Measurements from ENCODE around the gene CST3.
"Not testable (repeated sequence)": the region's sequence is repeated elsewhere in the genome, so short reads cannot be mapped to it uniquely, and the experiment has no call there.

Gene CST3

GRCh38 chr20:23627501-23627900, 10.3 kb downstream of the CST3 start:
- no peak for DNase-seq

DNA sequence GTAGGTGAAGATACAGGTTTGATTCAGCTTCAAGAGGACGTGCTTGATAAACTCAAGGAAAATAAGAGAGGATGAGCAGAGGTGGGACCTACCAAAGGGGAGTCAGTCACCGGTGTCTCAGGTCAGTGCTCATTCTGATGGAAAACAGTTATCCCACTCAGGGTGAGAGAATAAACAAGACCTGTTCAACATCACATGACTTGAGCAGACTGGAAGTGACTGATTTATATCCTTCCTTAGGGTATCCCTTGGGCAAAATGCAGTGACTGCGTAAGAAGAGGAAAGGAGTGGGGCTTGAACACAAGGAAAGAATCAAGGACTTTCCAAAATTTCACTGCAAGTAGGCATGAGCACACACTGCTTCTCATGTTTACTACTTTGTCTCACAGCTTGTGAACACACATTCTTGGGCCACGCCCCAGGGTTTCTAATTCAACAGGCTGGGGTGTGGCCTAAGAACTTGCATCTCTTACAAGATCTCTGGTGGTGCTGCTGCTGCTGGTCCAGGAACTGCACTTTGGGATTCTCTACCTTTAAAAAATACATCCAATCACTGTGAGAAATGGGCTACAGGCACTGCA, 11.6 kb downstream of the CST3 start:
- DNase-seq: no peak

DNA sequence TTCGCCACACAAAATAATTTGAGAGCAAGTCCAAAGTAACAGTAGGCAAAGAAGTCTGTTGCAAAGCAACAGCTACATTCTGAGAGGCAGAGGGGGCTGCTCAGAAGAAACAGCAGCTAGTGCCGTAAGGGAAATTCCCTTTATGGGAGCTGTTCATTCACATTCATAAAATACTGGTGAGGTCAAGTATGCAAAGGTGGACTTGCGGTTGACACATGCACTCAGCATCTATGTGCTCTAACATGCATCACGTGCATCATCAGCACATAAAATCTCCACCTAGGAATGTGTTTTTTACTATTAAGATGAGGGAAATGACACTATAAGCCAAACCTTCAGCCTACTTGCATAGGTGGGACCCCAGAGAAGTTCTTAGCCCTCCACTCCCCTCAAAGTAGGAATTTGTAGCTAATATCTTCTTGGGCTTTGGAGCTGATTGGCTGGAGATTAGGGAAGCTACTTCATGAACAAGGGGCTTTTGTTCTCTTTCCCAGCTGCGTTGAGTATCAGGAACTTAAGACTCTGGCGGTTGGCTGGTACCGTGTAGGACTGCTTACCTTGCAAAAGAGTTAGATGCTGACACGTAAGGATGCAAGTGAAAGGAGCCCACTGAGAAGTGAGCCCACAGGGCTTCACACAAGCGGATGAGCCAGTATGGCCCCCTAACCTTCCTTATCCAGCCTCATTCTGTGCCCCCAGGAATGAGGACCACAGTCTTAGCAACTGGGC, 12.4 kb downstream of the CST3 start:
- no peak for DNase-seq

- no peak for DNase-seq
Observed at GRCh38 chr20:23624324-23624691, 13.4 kb downstream of the CST3 start.

DNA sequence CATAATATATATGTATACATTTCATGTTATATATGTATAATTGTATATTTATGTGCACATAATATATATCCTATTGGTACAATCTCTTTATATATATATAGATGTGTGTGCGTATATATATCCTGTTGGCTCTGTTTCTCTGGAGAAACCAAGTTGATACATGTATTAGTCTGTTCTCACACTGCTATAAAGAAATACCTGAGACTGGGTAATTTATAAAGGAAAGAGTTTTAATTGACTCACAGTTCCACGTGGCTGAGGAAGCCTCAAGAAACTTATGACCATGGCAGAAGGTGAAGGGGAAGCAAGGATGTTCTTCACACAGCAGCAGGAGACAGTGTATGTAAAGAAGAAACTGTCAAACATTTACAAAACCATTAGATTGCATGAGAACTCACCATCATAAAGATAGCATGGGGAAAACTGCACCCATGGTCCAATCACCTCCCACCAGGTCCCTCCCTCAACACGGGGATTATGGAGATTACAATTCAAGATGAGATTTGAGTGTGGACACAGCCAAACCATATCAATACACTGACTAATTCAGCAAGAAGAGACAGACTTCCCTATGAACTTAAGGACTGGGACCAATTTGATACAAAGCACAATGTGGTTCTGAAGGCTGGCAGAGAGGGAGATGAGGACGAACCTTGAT, 14.0 kb downstream of the CST3 start:
- DNase-seq: no peak

- no peak for DNase-seq
Observed at GRCh38 chr20:23622839-23623343, 14.9 kb downstream of the CST3 start.

DNA sequence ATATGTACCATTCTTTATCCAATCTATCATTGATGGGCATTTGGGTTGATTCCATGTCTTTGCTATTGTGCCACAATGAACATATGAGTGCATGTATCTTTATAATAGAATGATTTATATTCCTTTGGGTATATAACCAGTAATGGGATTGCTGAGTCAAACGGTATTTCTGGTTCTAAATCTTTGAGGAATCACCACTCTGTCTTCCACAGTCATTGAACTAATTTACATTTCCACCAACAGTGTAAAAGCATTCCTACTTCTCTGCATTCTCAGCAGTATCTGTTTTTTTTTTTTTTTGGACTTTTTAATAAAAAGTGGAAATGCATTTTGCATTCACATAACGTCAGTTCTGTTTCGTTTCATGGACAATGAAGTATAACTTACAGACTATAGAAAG, 15.4 kb downstream of the CST3 start:
- not testable (repeated sequence) for DNase-seq

DNA sequence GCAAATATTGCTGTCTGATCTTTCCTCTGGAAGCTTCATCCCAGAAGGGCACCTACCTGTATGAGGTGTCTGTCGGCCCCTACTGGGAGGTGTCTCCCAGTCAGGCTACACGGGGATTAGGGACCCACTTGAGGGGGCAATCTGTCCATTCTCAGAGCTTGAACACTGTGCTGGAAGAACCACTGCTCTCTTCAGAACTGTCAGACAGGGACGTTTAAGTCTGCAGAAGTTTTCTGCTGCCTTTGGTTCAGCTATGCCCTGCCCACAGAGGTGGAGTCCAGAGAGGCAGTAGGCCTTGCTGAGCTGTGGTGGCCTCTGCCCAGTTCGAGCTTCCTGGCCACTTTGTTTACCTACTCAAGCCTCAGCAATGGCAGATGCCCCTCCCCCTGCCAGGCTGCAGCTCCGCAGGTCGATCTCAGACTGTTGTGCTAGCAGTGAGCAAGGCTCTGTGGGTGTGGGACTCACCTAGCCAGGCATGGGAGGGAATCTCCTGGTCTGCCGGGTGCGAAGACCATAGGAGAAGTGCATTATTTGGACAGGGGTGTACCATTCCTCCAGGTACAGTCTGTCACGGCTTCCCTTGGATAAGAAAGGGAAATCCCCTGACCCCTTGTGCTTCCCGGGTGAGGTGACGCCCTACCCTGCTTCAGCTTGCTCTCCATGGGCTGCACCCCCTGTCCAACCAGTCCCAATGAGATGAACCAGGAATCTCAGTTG, 16.9 kb downstream of the CST3 start:
- DNase-seq: not testable (repeated sequence)

- DNase-seq: no peak
Observed at GRCh38 chr20:23614163-23614562, 23.6 kb downstream of the CST3 start.

DNA sequence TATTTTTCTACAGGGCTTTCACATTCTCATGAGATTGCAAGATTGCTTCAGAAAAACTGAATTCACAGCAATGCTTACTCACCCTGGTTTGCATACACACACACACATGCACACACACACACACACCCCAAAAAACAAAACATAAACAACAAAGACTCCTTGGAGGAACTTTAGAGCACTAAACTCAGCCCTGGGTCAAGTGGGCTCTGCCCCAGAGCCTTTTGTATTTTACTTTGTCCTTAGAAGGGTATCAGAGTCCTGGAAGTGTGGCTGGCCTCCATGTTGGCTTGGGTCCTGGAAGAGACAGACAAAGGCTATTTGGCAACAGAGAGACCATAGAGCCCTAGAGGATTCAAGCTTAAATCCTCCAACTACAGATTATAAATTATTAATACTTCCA, 24.1 kb downstream of the CST3 start:
- DNase-seq: no peak

GRCh38 chr20:23612396-23612795, 25.4 kb downstream of the CST3 start:
- DNase-seq: no peak

DNA sequence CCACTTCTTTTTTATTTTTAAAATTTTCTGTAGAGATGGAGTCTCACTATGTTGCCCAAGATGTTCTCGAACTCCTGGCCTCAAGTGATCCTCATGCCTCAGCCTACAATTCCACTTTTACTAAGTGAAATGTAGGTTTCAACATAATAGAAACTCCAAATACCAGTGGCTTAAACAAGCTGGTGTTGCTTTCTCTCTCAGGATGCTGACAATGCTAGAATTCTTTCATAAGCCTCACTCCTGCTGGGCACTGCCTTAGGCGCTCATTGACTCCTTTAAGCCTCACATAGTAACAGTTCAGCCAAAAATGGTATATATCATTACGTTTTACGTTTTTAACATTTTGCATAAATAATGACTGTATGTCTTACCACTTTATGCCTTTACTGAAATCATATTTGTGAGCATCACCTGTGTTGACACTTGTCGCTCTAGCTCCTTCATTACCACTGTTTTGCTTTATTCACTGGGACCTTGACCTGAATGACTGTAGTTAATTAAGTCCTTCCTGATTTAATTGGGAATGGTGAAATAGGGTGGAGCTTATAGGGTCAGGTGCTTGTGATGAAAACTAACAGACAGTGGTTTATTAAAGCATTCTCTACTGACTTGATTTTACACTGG, 28.2 kb downstream of the CST3 start:
- DNase-seq: no peak

GRCh38 chr20:23608251-23608846, 29.4 kb downstream of the CST3 start:
- DNase-seq: no peak

GRCh38 chr20:23607497-23608245, 30.1 kb downstream of the CST3 start:
- no peak for DNase-seq

- peak; percentile 60 for DNase-seq
Observed at GRCh38 chr20:23606652-23607049, 31.1 kb downstream of the CST3 start.

- no peak for DNase-seq
Observed at GRCh38 chr20:23605867-23606651, 31.7 kb downstream of the CST3 start, which contains the start of gene CST9. Gene CST9 (minus strand): TSS chr20:23605917. CDS start chr20:23605864, 53 bp downstream.

DNA sequence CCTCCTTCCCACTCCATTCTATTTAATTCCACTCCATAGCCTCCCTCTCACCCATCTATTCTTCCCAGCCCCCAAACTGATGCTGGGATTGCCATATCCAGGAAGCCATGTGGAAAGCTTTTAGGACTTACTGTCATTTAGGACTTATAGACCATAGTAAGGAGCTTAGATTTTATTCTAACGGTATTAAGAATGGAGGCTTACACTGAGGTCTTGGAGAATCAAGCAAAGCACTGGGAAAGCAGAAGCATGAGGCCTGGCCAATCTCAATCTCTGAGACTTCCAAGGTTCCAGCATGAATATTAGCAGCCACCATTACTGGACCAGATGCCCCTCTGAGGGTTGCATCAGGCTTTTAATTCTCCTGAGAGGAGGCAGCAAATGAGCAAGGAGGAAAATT, 33.4 kb downstream of the CST3 start:
- no peak for DNase-seq

DNA sequence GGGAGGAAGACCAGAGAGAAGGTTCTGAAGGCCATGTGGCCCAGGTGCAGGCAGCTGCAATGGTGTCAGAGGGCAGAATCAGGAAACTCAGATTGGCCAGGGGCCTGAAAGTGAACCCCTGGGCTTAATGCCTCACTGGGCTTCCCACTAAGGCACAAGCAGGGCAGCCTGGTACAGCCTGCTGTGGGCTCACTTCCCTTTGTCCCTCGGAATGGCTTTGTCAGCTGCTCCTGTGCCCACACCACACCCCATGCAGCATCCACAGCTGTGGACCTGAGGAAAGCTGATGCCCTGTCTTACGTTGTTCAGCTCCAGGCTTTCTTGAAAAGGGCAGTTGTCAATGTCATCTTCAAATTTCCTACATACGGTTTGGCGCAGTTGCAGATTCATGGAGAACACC, 34.4 kb downstream of the CST3 start:
- DNase-seq: no peak

GRCh38 chr20:23602699-23603098, 35.1 kb downstream of the CST3 start:
- no peak for DNase-seq

DNA sequence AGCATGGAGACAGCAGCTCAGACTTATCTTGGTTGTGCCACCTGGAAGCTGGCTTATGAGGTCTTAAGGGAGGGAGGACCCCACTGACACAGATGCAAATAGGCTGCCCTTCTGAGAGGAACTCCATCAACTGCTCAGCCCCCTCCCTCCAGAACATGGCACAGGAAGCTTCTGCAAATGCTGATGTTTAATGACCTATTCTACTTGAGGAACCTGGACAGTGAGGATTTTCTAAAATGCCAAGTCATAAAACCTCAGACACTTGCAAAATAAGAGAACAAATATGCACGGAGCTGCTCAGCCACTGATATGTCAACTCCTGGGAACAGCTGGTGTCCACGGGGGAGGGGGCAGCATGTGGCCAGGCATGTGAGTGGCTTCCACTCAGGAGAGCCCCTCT, 35.5 kb downstream of the CST3 start:
- DNase-seq: no peak

- DNase-seq: no peak
Observed at GRCh38 chr20:23601715-23602114, 36.0 kb downstream of the CST3 start.
